SHP77 treated with DMSO at 0.1 percent for 48 hours (cell line): ENCODE results near the gene PRPF31.
"Not testable (repeated sequence)": the region's sequence is repeated elsewhere in the genome, so short reads cannot be mapped to it uniquely, and the experiment has no call there.

Experiments
- DNase-seq: peaks from one replicate; lab custom pipeline; 2025; lab: John Stamatoyannopoulos, UW

Gene PRPF31

GRCh38 chr19:54115109-54116063, at the start of gene PRPF31, which contains the start of gene TFPT:
Gene PRPF31, plus strand, starts transcription at chr19:54115754. Its CDS starts 2,525 bp downstream, at chr19:54118279.
Gene TFPT, minus strand, starts transcription at chr19:54115657. Its CDS starts 388 bp downstream, at chr19:54115269.
- DNase-seq = peak; percentile 91

- no peak for DNase-seq
Observed at GRCh38 chr19:54069470-54069869, 46.1 kb upstream of the PRPF31 start.

- DNase-seq = no peak
Observed at GRCh38 chr19:54073829-54074228, 41.7 kb upstream of the PRPF31 start.

GRCh38 chr19:54074851-54075250, 40.7 kb upstream of the PRPF31 start:
- no peak for DNase-seq

GRCh38 chr19:54077334-54077733, 38.2 kb upstream of the PRPF31 start:
- no peak for DNase-seq

- no peak for DNase-seq
Observed at GRCh38 chr19:54081032-54081431, 34.5 kb upstream of the PRPF31 start, which contains the start of gene TARM1. Gene TARM1, minus strand, starts transcription at chr19:54081365. Its CDS starts 25 bp downstream, at chr19:54081340.

GRCh38 chr19:54084410-54084809, 31.1 kb upstream of the PRPF31 start:
- no peak for DNase-seq

- DNase-seq = no peak
Observed at GRCh38 chr19:54094426-54095000, 21.0 kb upstream of the PRPF31 start.

- DNase-seq = no peak
Observed at GRCh38 chr19:54095136-54095858, 20.3 kb upstream of the PRPF31 start.

- DNase-seq = not testable (repeated sequence)
Observed at GRCh38 chr19:54095859-54096616, 19.5 kb upstream of the PRPF31 start.

- DNase-seq = no peak
Observed at GRCh38 chr19:54096617-54097106, 18.9 kb upstream of the PRPF31 start.

- DNase-seq = no peak
Observed at GRCh38 chr19:54099190-54099902, 16.2 kb upstream of the PRPF31 start.

GRCh38 chr19:54099903-54100255, 15.7 kb upstream of the PRPF31 start:
- DNase-seq = not testable (repeated sequence)

- DNase-seq = no peak
Observed at GRCh38 chr19:54100561-54100960, 15.0 kb upstream of the PRPF31 start, which contains the start of gene OSCAR. Gene OSCAR, minus strand, starts transcription at chr19:54100803. Its CDS starts 11 bp downstream, at chr19:54100792.

GRCh38 chr19:54102421-54103169, 13.0 kb upstream of the PRPF31 start, which contains the start of gene NDUFA3:
Gene NDUFA3, plus strand, starts transcription at chr19:54102855. Its CDS starts 24 bp downstream, at chr19:54102879.
- DNase-seq = peak; percentile 92

GRCh38 chr19:54104998-54105715, 10.4 kb upstream of the PRPF31 start:
- DNase-seq = no peak

- no peak for DNase-seq
Observed at GRCh38 chr19:54105796-54106195, 9.8 kb upstream of the PRPF31 start.

- DNase-seq = no peak
Observed at GRCh38 chr19:54106716-54107115, 8.8 kb upstream of the PRPF31 start.

GRCh38 chr19:54107876-54108490, 7.6 kb upstream of the PRPF31 start:
- no peak for DNase-seq
